Transverse colon (tissue), 4 donors: ENCODE measurements around the gene CADPS. TPM values are rescaled to one million over a fixed set of nuclear protein-coding genes. Genes with fewer than 3 reads are reported as not detected.

Experiments used
- DNase-seq: peaks from one replicate; pipeline ENCODE4 v3.0.0-alpha.2; 2019
- H3K27ac ChIP-seq, 4 donors: fragments of 200-600 bp; sonication (generic); 2 replicates each; pipeline ENCODE4 v1.5.1; 2016 to 2018; ENCODE audit warnings: inconsistent platforms in 4 of 4
- H3K27me3 ChIP-seq: fragments of 200-600 bp; sonication (generic); 2 replicates; pipeline ENCODE4 v1.5.1; 2017; ENCODE audit warnings: inconsistent platforms
- H3K36me3 ChIP-seq, 4 donors: fragments of 200-600 bp; sonication (generic); 2 replicates each; pipeline ENCODE4 v1.5.1; 2017 to 2019; ENCODE audit warnings: inconsistent platforms in 4 of 4
- H3K4me1 ChIP-seq, 4 donors: fragments of 200-600 bp; sonication (generic); 2 replicates each; pipeline ENCODE4 v1.5.1; 2017 to 2020; ENCODE audit warnings: inconsistent platforms in 4 of 4
- H3K4me3 ChIP-seq, 4 donors: fragments of 200-600 bp; sonication (generic); 1 replicate in 1 of 4; 2 replicates in 3 of 4; pipeline versions ENCODE4 v1.5.1 to v1.6.1; 2017 to 2019; ENCODE audit warnings: inconsistent platforms in 4 of 4
- H3K9me3 ChIP-seq, 2 donors: fragments of 200-600 bp; sonication (generic); 2 replicates each; pipeline ENCODE4 v1.5.1; 2017 to 2019; ENCODE audit warnings: inconsistent platforms in 2 of 2
- EP300 ChIP-seq: sonication (generic); formaldehyde crosslinking; IDR thresholded peaks from one replicate; pipeline ENCODE4 v1.6.1; 2017; ENCODE audit warnings: antibody characterized with exemption, low read depth
- POLR2A ChIP-seq: fragments of 450-650 bp; IDR thresholded peaks from one replicate; pipeline ENCODE4 v1.6.1; 2016; ENCODE audit warnings: antibody characterized with exemption, mild to moderate bottlenecking, moderate library complexity
- POLR2AphosphoS5 ChIP-seq, 3 donors: sonication (generic); formaldehyde crosslinking; IDR thresholded peaks; one replicate each; pipeline ENCODE4 v1.6.1; 2016; ENCODE audit warnings: antibody characterized with exemption in 3 of 3
- WGBS, 2 donors: methylation state at CpG; one replicate each; pipeline ENCODE4 v1.1.5; 2018; ENCODE audit warnings: low coverage in 1 of 2; 5-methylcytosine and 5-hydroxymethylcytosine counted together
- in situ Hi-C, 4 donors: fragments of 200-750 bp; cut with MboI; loops; one replicate each; pipeline versions ENCODE4 v1.15.0 to v1.15.1; 2017; ENCODE audit warnings: low sequenced_read_pairs in 3 of 4, low pct_ligation_motif_present in 1 of 4, low pct_unique_long_range_greater_than_20kb in 1 of 4
- intact Hi-C: fragments of 100-400 bp; cut with DNase I; formaldehyde crosslinking; loops from one replicate; pipeline ENCODE4 v1.15.1; 2023; ENCODE audit warnings: low total_unique reads
- total RNA-seq, 4 donors: library from RNA; depleted of rRNA; stranded (reverse); fragments of >200 nt; gene quantifications; one replicate each; pipeline ENCODE4 v1.1.0, GENCODE V29; 2016
- TF ChIP-seq, protein P1 (sequence below), 5 experiments: fragments of 200-600 bp in 3 of 5; fragments of 450-650 bp in 2 of 5; sonication (generic) in 3 of 5; IDR thresholded peaks; 1 replicate in 2 of 5; 2 replicates in 3 of 5; pipeline ENCODE4 v1.5.1; 2016 to 2017; ENCODE audit warnings: antibody characterized with exemption in 5 of 5, inconsistent platforms in 3 of 5, mild to moderate bottlenecking in 2 of 5, moderate library complexity in 1 of 5

Gene CADPS
- total RNA-seq, 4 donors from 2014 or later = 1.9 to 22.7 (median 8.9) TPM

DNA sequence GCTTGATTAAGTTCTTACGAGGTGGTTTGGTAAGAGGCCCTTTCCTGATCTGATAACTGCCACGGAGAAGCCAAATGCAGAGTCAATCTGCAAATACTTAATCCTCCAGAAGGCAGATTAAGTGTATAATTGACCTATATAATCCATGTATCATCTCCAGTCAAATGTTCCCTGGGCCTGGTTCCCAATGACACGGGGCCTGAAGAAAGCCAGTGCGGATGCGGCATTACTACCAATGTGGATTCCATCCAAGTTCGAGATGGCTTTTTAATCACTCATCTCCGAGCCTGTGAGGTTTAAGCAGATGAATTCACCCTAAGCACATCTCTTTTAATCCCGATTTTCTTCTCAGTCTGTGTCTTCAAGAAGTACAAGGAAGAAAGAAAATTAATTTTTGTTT, 441.8 kb downstream of the CADPS start:
- intact Hi-C loops (no loop called here), in situ Hi-C loops (no loop called here)
- WGBS, 2 donors = 84% methylated on average over 8 of the region's 8 CpGs; no CpG with 5 or more reads in 1 of the 2 donors
- H3K27ac ChIP-seq = no peak overlapping the region
- H3K4me1 ChIP-seq = no peaks in the 10 kb centered on the region
- H3K4me3 ChIP-seq = no peak overlapping the region
- TF ChIP-seq POLR2A = no peak
- no peaks in the 10 kb centered on the region for H3K9me3 ChIP-seq
- no peak for DNase-seq
- no peaks in the 10 kb centered on the region for H3K27me3 ChIP-seq
- H3K36me3 ChIP-seq = no peaks in the 10 kb centered on the region

DNA sequence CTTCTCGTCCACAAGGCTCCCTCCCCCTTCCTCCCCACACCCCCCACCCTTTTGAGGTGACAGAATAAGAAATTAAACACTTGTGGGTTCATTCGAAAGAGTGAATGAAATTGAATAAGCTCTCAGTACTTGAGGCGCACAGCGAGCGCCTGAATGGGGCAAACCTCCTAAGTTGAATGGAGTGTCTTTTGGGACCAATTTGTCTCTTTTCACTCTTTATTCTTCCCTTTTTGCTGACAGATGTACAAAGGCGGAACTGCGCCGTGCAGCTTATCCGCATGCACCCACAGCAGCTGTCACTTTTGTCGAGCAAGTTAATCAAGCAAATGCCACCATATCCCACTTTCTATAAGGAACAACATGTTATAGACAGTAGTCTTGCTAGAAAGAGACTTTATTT, 454.0 kb downstream of the CADPS start:
- intact Hi-C loops (no loop called here), in situ Hi-C loops (no loop called here)
- WGBS, 2 donors = 90 to 92% methylated on average over 4 to 10 of the region's 10 CpGs
- Histone ChIP-seq H3K27me3 (no peaks in the 10 kb centered on the region), H3K36me3 (no peaks in the 10 kb centered on the region), H3K4me1 (no peaks in the 10 kb centered on the region), H3K4me3 (no peak overlapping the region), H3K9me3 (no peaks in the 10 kb centered on the region), H3K27ac (no peak overlapping the region)
- no peak for TF ChIP-seq POLR2A
- TF ChIP-seq EP300 = no peak
- no peak for TF ChIP-seq POLR2AphosphoS5 (IDR thresholded peaks at IDR 0.05)
- TF ChIP-seq, protein P1, sequence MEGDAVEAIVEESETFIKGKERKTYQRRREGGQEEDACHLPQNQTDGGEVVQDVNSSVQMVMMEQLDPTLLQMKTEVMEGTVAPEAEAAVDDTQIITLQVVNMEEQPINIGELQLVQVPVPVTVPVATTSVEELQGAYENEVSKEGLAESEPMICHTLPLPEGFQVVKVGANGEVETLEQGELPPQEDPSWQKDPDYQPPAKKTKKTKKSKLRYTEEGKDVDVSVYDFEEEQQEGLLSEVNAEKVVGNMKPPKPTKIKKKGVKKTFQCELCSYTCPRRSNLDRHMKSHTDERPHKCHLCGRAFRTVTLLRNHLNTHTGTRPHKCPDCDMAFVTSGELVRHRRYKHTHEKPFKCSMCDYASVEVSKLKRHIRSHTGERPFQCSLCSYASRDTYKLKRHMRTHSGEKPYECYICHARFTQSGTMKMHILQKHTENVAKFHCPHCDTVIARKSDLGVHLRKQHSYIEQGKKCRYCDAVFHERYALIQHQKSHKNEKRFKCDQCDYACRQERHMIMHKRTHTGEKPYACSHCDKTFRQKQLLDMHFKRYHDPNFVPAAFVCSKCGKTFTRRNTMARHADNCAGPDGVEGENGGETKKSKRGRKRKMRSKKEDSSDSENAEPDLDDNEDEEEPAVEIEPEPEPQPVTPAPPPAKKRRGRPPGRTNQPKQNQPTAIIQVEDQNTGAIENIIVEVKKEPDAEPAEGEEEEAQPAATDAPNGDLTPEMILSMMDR (IDR thresholded peaks at IDR 0.05) = no peak
- no peak for DNase-seq

DNA sequence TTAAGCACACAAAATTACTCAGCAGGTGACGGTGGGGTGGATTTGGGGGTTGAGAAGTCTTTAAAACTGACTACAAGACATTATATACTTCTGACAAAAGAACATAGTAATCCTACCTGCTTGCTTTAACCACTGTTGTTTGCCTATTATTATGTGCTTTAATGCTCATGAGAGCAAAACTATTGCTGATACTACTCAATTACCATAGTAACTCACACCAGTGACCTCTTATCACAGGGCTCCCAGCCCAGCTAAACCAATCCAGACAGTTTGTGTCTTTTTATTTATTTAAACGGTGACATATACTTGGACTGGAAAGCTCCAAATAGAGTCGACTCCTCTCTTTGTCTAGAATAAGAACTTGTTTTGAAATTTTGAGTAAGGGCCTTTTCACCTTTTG, 459.1 kb downstream of the CADPS start:
- no peaks in the 10 kb centered on the region for H3K27me3 ChIP-seq
- no peaks in the 10 kb centered on the region for H3K9me3 ChIP-seq
- H3K36me3 ChIP-seq = no peaks in the 10 kb centered on the region
- WGBS, 2 donors = 27 to 49% methylated on average over 2 to 3 of the region's 3 CpGs
- H3K4me3 ChIP-seq = no peak overlapping the region
- DNase-seq = no peak
- no peak overlapping the region for H3K27ac ChIP-seq
- TF ChIP-seq, protein P1 (IDR thresholded peaks at IDR 0.05) = no peak
- TF ChIP-seq POLR2AphosphoS5 (IDR thresholded peaks at IDR 0.05) (no peak), POLR2A (no peak), EP300 (no peak)
- intact Hi-C loops (no loop called here), in situ Hi-C loops (no loop called here)
- no peaks in the 10 kb centered on the region for H3K4me1 ChIP-seq

DNA sequence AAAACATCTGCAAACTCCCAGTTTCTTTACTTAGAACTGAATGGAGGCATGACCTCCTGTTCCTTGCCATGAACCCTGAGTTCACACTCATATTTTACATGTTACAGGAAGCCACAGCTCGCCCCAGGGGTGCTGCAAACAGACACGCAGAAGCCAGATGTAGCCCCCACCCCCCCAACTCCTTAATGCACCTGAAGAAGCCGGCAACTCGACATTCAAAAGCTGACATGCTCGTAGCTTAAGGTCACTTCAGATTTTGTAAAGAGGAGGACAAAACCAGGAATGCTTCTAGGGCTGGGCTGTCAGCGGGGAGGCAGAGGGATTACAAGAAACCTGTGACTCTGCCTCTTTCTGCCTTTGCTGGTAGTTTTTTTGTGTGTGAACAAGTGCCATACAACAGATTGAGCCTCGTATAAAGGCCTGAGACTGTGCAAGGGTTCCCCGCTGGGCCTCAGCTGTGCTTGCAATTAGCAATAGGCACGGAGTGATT, 459.9 kb downstream of the CADPS start:
- no peak for TF ChIP-seq EP300
- TF ChIP-seq, protein P1 (IDR thresholded peaks at IDR 0.05) = no peak
- TF ChIP-seq POLR2A = no peak
- no peak for TF ChIP-seq POLR2AphosphoS5 (IDR thresholded peaks at IDR 0.05)
- no peak overlapping the region for H3K4me3 ChIP-seq

DNA sequence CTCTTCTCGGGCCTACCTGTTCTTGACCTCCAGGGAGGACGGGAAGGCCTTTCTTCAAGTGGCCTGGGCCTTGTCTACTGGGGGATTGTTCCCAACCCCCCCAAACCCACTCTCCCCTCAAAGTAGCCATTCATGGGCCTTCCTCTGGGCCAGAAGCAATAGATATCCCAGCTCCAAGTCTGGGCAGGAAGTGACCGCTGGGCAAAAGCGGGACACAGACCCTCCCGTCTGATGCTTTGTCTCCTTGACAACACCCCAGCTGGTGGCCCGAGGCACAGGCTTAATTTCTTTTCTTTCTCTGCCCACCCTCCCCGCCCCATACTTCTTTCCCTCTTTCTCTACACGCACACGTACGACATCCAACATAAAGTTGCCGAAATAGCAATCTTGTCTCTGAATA, 460.4 kb downstream of the CADPS start:
- Histone ChIP-seq H3K4me1 (no peaks in the 10 kb centered on the region), H3K9me3 (no peaks in the 10 kb centered on the region), H3K27me3 (no peaks in the 10 kb centered on the region), H3K27ac (no peak overlapping the region), H3K36me3 (no peaks in the 10 kb centered on the region), H3K4me3 (no peak overlapping the region)
- TF ChIP-seq POLR2AphosphoS5 (IDR thresholded peaks at IDR 0.05) = no peak
- TF ChIP-seq, protein P1 (IDR thresholded peaks at IDR 0.05) = no peak
- no peak for TF ChIP-seq POLR2A
- no peak for TF ChIP-seq EP300
- no peak for DNase-seq
- in situ Hi-C loops = no loop called here
- 77 to 83% methylated on average over 8 to 11 of the region's 11 CpGs for WGBS, 2 donors
- intact Hi-C loops = no loop called here

More for the DNA sequence above, 459.9 kb downstream of the CADPS start:
- in situ Hi-C loops (no loop called here), intact Hi-C loops (no loop called here)
- DNase-seq = no peak
- Histone ChIP-seq H3K4me1 (no peaks in the 10 kb centered on the region), H3K9me3 (no peaks in the 10 kb centered on the region), H3K27me3 (no peaks in the 10 kb centered on the region), H3K36me3 (no peaks in the 10 kb centered on the region), H3K27ac (no peak overlapping the region)
- WGBS, 2 donors = 60 to 68% methylated on average over 3 to 9 of the region's 9 CpGs
